GM12878 (cell line): ENCODE data around the gene SMAD2. TPM values are rescaled to one million over a fixed set of nuclear protein-coding genes. Genes with fewer than 3 reads are reported as not detected.
A peak's percentile ranks its signal among the peaks of the same experiment; 100 is the strongest.

Experiments used
- ASH2L ChIP-seq: fragments of 300-600, 200-600 bp; sonication (generic); IDR thresholded peaks from 2 replicates; pipeline ENCODE4 v1.6.1; 2017; ENCODE audit warnings: low read depth, mild to moderate bottlenecking, borderline replicate concordance
- CBFB ChIP-seq: IDR thresholded peaks from 2 replicates; pipeline ENCODE4 v1.6.1; 2016; ENCODE audit warnings: antibody characterized with exemption, low read depth
- CBX3 ChIP-seq: fragments of 200-600 bp; sonication (generic); IDR thresholded peaks from 2 replicates; pipeline ENCODE4 v1.6.1; 2016; ENCODE audit warnings: low read depth, borderline replicate concordance
- CEBPB ChIP-seq, 2 experiments: fragments of 150-350 bp in 1 of 2; IDR thresholded peaks; 2 replicates each; pipeline ENCODE4 v1.6.1; 2012 to 2014; ENCODE audit warnings: low read depth in 2 of 2, low read length in 2 of 2, borderline replicate concordance in 1 of 2, inconsistent platforms in 1 of 2
- DPF2 ChIP-seq: fragments of 450-650 bp; IDR thresholded peaks from 2 replicates; pipeline ENCODE4 v1.6.1; 2017; ENCODE audit warnings: mild to moderate bottlenecking
- ETV6 ChIP-seq, 2 experiments: fragments of 450-650 bp in 1 of 2; IDR thresholded peaks in 1 of 2; conservative IDR thresholded peaks in 1 of 2; 2 replicates each; pipeline ENCODE4 v1.6.1; 2014; ENCODE audit warnings: antibody characterized with exemption in 1 of 2, borderline replicate concordance in 1 of 2, low read depth in 1 of 2, mild to moderate bottlenecking in 1 of 2, moderate library complexity in 1 of 2
- FOXK2 ChIP-seq: fragments of 450-650 bp; IDR thresholded peaks from 2 replicates; pipeline ENCODE4 v1.6.1; 2017; ENCODE audit warnings: mild to moderate bottlenecking, moderate library complexity
- GATAD2B ChIP-seq: fragments of 450-650 bp; conservative IDR thresholded peaks from 2 replicates; pipeline ENCODE4 v1.6.1; 2017; ENCODE audit warnings: low read depth, mild to moderate bottlenecking, moderate library complexity
- HDAC2 ChIP-seq: fragments of 200-600 bp; sonication (generic); IDR thresholded peaks from 2 replicates; pipeline ENCODE4 v1.6.1; 2017
- JUND ChIP-seq: IDR thresholded peaks from 2 replicates; pipeline ENCODE4 v1.6.1; 2012; ENCODE audit warnings: low read depth, mild to moderate bottlenecking, low read length, improper control_type of control experiment, moderate library complexity
- KAT2A ChIP-seq: conservative IDR thresholded peaks from 2 replicates; pipeline ENCODE4 v1.6.1; 2011; ENCODE audit warnings: low read depth, low read length; ENCODE audit not compliant: control insufficient read depth
- MEF2A ChIP-seq: IDR thresholded peaks from 2 replicates; pipeline ENCODE4 v1.6.1; 2011; ENCODE audit warnings: low read depth, mild to moderate bottlenecking, low read length, moderate library complexity; ENCODE audit not compliant: insufficient read depth
- MTA3 ChIP-seq: IDR thresholded peaks from 2 replicates; pipeline ENCODE4 v1.6.1; 2012; ENCODE audit warnings: low read length, inconsistent platforms, borderline replicate concordance
- MYB ChIP-seq: fragments of 150-350 bp; IDR thresholded peaks from 2 replicates; pipeline ENCODE4 v1.6.1; 2014; ENCODE audit warnings: mild to moderate bottlenecking, low read depth, low read length, borderline replicate concordance
- NR2F1 ChIP-seq: fragments of 450-650 bp; conservative IDR thresholded peaks from 2 replicates; pipeline ENCODE4 v1.6.1; 2017; ENCODE audit warnings: mild to moderate bottlenecking
- PAX8 ChIP-seq: fragments of 450-650 bp; IDR thresholded peaks from 2 replicates; pipeline ENCODE4 v1.6.1; 2017; ENCODE audit warnings: mild to moderate bottlenecking, moderate library complexity
- PML ChIP-seq: IDR thresholded peaks from 2 replicates; pipeline ENCODE4 v1.6.1; 2012; ENCODE audit warnings: low read length, inconsistent platforms
- POLR2AphosphoS2 ChIP-seq: IDR thresholded peaks from 2 replicates; pipeline ENCODE4 v1.6.1; 2011; ENCODE audit warnings: low read depth, mild to moderate bottlenecking, low read length, improper control_type of control experiment, moderate library complexity
- RCOR1 ChIP-seq: conservative IDR thresholded peaks from 2 replicates; pipeline ENCODE4 v1.6.1; 2012; ENCODE audit warnings: low read depth, low read length, improper control_type of control experiment
- RUNX3 ChIP-seq: IDR thresholded peaks from 2 replicates; pipeline ENCODE4 v1.6.1; 2012; ENCODE audit warnings: low read length, inconsistent platforms
- SIN3A ChIP-seq: IDR thresholded peaks from 2 replicates; pipeline ENCODE4 v1.6.1; 2012; ENCODE audit warnings: low read depth, low read length, improper control_type of control experiment
- SIX5 ChIP-seq: IDR thresholded peaks from 2 replicates; pipeline ENCODE4 v1.6.1; 2011; ENCODE audit warnings: mild to moderate bottlenecking, low read depth, low read length, moderate library complexity; ENCODE audit not compliant: severe bottlenecking
- SMARCA5 ChIP-seq: fragments of 450-650 bp; IDR thresholded peaks from 2 replicates; pipeline ENCODE4 v1.6.1; 2017; ENCODE audit warnings: mild to moderate bottlenecking
- SREBF2 ChIP-seq: IDR thresholded peaks from 2 replicates; pipeline ENCODE4 v1.6.1; 2012; ENCODE audit warnings: mild to moderate bottlenecking, low read length
- SRF ChIP-seq, 2 experiments: IDR thresholded peaks; 2 replicates each; pipeline ENCODE4 v1.6.1; 2011; ENCODE audit warnings: low read depth in 2 of 2, low read length in 2 of 2, mild to moderate bottlenecking in 1 of 2, moderate library complexity in 1 of 2
- SUPT20H ChIP-seq: IDR thresholded peaks from 2 replicates; pipeline ENCODE4 v1.6.1; 2011; ENCODE audit warnings: low read depth, mild to moderate bottlenecking, low read length, moderate library complexity, borderline replicate concordance; ENCODE audit not compliant: control insufficient read depth
- TAF1 ChIP-seq: IDR thresholded peaks from 2 replicates; pipeline ENCODE4 v1.6.1; 2011; ENCODE audit warnings: mild to moderate bottlenecking, low read depth, low read length, borderline replicate concordance
- ZNF274 ChIP-seq: IDR thresholded peaks from one replicate; pipeline ENCODE4 v1.8.0; 2011; ENCODE audit not compliant: insufficient read length, insufficient read depth
- ZNF384 ChIP-seq: IDR thresholded peaks from 2 replicates; pipeline ENCODE4 v1.6.1; 2012; ENCODE audit warnings: low read depth, mild to moderate bottlenecking, low read length, improper control_type of control experiment, borderline replicate concordance
- polyA plus RNA-seq, 11 experiments: library from polyadenylated mRNA; depleted of rRNA in 4 of 11; unstranded in 6 of 11; stranded (reverse) in 5 of 11; fragments of >200 nt; fragmentation: Nextera tagmentation in 4 of 11; fragmentation: Illumina TruSeq in 1 of 11; extraction: Ambion mirVana in 4 of 11; extraction: Trizol in 1 of 11; gene quantifications; 1 replicate in 1 of 11; 2 replicates in 10 of 11; pipeline versions ENCODE4 v1.2.1 to v1.2.3, GENCODE V29; 2011 to 2016; ENCODE audit warnings: inconsistent platforms in 2 of 11, missing spikeins in 2 of 11, low read depth in 1 of 11
- total RNA-seq, 4 experiments: library from RNA; depleted of rRNA in 3 of 4; stranded (reverse); fragments of >200 nt in 3 of 4; fragmentation: Illumina TruSeq in 1 of 4; extraction: Trizol in 1 of 4; gene quantifications; 2 replicates each; pipeline versions ENCODE4 v1.2.1 to v1.2.3, GENCODE V29; 2013 to 2021
- TF ChIP-seq, protein P1 (sequence below): fragments of 450-650 bp; IDR thresholded peaks from 2 replicates; pipeline ENCODE4 v1.6.1; 2018; ENCODE audit warnings: borderline replicate concordance, mild to moderate bottlenecking; ENCODE audit not compliant: partially characterized antibody
- TF ChIP-seq, protein P2 (sequence below): IDR thresholded peaks from 2 replicates; pipeline ENCODE4 v1.6.1; 2012; ENCODE audit warnings: low read depth, low read length, improper control_type of control experiment

The SMAD2 gene
- total and polyA plus RNA-seq, 10 of the 15 experiments (the other 5 are each of a cell fraction or from before 2014, with no cell fraction given), result 28.8 to 111 (median 65.8) TPM

DNA sequence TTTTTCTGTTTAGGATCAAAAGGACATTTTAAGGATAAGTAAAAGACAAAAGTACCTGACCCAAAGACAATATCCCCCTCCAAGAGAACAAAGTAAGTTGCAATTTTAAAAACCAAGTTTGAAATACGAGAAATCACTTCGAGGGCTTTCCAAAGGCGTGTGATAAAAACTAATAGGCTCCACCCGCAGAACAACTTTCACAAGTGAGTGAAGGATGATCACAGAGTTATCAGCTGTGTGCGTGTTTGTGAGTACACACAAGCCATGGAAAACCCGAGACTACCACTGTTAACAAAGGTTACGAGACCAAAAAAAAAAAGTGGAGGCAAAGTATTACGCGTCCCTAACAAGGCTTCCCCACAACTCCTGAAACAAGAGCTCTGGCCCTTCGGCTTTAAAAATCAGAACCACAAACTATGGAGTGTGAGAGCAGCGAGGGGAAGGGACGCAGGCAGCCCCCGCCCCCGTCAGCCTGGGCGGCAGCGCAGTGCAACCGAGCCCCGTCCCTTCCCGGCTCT, 719 bp downstream of the SMAD2 start (continued):
- TF ChIP-seq, protein P1, sequence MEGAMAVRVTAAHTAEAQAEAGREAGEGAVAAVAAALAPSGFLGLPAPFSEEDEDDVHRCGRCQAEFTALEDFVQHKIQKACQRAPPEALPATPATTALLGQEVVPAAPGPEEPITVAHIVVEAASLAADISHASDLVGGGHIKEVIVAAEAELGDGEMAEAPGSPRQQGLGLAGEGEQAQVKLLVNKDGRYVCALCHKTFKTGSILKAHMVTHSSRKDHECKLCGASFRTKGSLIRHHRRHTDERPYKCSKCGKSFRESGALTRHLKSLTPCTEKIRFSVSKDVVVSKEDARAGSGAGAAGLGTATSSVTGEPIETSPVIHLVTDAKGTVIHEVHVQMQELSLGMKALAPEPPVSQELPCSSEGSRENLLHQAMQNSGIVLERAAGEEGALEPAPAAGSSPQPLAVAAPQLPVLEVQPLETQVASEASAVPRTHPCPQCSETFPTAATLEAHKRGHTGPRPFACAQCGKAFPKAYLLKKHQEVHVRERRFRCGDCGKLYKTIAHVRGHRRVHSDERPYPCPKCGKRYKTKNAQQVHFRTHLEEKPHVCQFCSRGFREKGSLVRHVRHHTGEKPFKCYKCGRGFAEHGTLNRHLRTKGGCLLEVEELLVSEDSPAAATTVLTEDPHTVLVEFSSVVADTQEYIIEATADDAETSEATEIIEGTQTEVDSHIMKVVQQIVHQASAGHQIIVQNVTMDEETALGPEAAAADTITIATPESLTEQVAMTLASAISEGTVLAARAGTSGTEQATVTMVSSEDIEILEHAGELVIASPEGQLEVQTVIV, result no peak
- TF ChIP-seq PAX8 (no peak), MYB (no peak), SIN3A (0 out of 2 replicates have a peak, but pooled peaks have one; percentile 47), JUND (no peak), CBFB (peak; percentile 9; the same call in 1 of the 2 replicates), RUNX3 (peak; percentile 58), SRF (IDR thresholded peaks at IDR 0.05; ENCODE audit: low read depth in 2 of 2, low read length in 2 of 2) (no peak), ETV6 (conservative IDR thresholded peaks at IDR 0.05 in 1 of 2, IDR thresholded peaks at IDR 0.05 in 1 of 2; ENCODE audit: borderline replicate concordance in 1 of 2, low read depth in 1 of 2) (no peak), HDAC2 (no peak), PML (0 out of 2 replicates have a peak, but pooled peaks have one; percentile 60), SUPT20H (no peak), ZNF274 (no peak), MEF2A (no peak), TAF1 (no peak), ASH2L (0 out of 2 replicates have a peak, but pooled peaks have one; percentile 11), SMARCA5 (no peak), MTA3 (no peak), ZNF384 (0 out of 2 replicates have a peak, but pooled peaks have one; percentile 11), POLR2AphosphoS2 (no peak), CBX3 (no peak), RCOR1 (no peak), SREBF2 (no peak), KAT2A (no peak), DPF2 (0 out of 2 replicates have a peak, but pooled peaks have one; percentile 47), FOXK2 (no peak), SIX5 (no peak), GATAD2B (no peak), NR2F1 (no peak), CEBPB (IDR thresholded peaks at IDR 0.05; ENCODE audit: borderline replicate concordance in 1 of 2, low read depth in 2 of 2, low read length in 2 of 2) (no peak)
- TF ChIP-seq, protein P2, sequence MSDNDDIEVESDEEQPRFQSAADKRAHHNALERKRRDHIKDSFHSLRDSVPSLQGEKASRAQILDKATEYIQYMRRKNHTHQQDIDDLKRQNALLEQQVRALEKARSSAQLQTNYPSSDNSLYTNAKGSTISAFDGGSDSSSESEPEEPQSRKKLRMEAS, result no peak
